OCI-LY7 (cell line): Measurements from ENCODE around the gene RDH13.
"Not testable (repeated sequence)": the region's sequence is repeated elsewhere in the genome, so short reads cannot be mapped to it uniquely, and the experiment has no call there.

Source experiments
- EZH2phosphoT487 ChIP-seq: fragments of 200-600 bp; sonication (generic); IDR thresholded peaks from 2 replicates; pipeline ENCODE4 v1.6.1; 2018; ENCODE audit warnings: low read depth, borderline replicate concordance, mild to moderate bottlenecking, mixed run types, antibody characterized with exemption, low read length, moderate library complexity, mixed read lengths
- TF ChIP-seq, protein P1 (sequence below): fragments of 200-600 bp; sonication (generic); conservative IDR thresholded peaks from 2 replicates; pipeline ENCODE4 v1.5.1; 2014; ENCODE audit warnings: mild to moderate bottlenecking, antibody characterized with exemption, low read length, moderate library complexity, mixed read lengths

DNA sequence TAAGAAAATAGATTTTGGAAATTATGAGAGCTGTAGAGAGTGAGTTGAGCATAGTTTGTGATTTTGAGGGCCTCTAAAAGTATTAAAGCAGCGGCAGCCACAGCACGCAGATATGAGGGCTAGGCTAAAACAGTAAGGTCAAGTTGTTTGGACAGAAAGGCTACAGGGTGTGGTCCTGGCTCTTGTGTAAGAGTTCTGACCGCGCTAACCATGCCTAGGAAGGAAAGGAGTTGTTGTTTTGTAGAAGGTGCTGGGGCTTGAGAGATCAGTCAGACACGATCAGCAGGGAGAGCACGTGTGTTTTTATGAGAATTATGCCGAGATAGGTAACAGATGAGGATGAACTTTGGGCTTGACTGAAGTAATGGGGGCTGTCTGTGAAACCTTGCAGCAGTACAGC lies 54.2 kb downstream of the RDH13 start:
- TF ChIP-seq, protein P1, sequence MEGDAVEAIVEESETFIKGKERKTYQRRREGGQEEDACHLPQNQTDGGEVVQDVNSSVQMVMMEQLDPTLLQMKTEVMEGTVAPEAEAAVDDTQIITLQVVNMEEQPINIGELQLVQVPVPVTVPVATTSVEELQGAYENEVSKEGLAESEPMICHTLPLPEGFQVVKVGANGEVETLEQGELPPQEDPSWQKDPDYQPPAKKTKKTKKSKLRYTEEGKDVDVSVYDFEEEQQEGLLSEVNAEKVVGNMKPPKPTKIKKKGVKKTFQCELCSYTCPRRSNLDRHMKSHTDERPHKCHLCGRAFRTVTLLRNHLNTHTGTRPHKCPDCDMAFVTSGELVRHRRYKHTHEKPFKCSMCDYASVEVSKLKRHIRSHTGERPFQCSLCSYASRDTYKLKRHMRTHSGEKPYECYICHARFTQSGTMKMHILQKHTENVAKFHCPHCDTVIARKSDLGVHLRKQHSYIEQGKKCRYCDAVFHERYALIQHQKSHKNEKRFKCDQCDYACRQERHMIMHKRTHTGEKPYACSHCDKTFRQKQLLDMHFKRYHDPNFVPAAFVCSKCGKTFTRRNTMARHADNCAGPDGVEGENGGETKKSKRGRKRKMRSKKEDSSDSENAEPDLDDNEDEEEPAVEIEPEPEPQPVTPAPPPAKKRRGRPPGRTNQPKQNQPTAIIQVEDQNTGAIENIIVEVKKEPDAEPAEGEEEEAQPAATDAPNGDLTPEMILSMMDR = not testable (repeated sequence)
- not testable (repeated sequence) for TF ChIP-seq EZH2phosphoT487
